GM21423 (cell line): ENCODE data around the gene THSD7B.
"Not testable (repeated sequence)": the region's sequence is repeated elsewhere in the genome, so short reads cannot be mapped to it uniquely, and the experiment has no call there.

Experiments used
- ATAC-seq: cut with Tn5 transposase; IDR thresholded peaks from one replicate; pipeline ENCODE4 v1.9.1; 2021; ENCODE audit warnings: mild to moderate bottlenecking, moderate library complexity; ENCODE audit not compliant: unreplicated experiment

The THSD7B gene

DNA sequence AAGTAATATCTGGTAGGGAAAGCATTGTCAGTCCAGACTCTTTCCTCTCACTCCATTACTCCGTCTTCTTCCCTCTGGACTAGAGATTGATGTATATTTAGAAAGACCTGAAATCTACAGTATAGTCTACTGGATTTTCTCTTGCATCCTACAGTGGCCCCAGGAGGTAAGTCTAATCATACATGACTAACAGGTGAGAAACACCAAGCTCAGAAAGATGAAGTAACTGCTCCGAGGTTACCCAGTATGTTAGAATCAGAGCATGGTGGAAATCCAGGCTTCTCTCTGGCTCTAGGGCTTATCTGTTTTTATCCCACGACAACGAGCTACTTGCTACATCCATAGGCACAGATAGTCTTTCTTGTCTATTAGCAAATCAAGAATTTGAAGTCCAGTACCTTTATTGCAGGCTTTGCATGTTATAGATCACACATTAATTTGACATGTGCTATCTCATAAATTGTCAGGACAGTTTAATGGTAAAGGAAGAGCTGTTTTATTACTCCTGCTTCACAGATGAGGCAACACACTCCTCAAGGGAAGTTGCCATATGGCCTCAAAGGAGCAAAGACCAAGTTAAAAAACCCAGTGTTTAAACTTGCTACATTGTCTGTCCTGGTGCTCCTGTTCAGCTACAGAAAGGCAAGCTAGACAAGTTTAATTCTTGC lies 484.3 kb downstream of the THSD7B start:
- no peak for ATAC-seq

DNA sequence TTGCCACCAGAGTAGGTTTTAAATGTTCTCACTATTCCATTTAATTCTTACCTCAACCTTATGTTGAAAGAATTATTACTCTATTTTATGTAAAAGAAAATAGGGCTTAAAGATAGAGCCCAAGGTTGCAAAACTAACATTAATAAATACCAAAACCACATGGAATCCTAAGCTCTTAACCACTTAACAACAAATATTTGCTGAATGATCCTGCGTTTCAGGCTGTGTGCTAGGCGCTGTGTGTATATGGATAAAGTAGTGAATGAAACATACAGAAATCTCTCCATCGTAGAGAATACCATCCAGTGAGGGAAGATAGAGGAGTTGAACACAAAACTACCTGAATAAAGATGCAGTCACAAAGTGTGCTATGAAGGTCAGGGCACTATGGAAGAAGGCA lies 485.1 kb downstream of the THSD7B start:
- ATAC-seq, result no peak

GRCh38 chr2:137251045-137251444 lies 485.7 kb downstream of the THSD7B start:
- ATAC-seq, result no peak

DNA sequence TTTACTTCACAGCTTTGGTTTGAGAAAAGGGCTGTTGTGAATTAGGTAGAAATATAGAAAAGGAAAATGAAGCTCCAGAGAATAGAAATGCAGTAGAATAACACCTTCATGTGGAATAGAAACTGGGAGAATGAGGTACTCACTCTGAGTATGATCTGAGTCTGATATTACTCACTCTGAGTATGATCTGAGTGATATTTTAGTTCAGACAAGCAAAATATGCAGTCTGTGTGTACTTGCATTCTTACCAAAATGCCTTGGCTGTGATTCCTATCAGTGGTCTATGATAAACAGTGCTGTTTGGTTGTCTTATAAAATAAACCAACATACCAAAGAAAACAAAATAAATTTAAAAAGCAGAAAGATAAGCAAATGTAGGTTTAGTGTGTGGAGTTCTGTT lies 487.6 kb downstream of the THSD7B start:
- no peak for ATAC-seq

DNA sequence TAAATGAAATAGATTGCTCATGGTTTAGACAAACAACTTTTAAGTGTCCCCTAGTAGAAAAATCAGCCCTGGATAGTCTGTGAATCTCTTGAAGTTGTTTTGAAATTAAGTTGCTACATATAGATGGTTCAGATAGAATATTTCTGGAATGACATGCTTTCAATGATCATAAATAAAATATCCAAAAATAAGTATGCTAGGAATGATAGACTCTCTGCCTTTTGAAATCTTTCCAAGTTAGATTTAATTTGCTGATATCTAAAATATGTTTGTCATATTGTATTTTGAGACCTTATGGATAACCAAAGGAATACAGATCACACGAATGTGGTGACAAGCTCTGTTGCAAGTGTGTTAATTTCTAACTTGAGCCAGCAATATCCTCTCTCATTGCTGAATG lies 488.7 kb downstream of the THSD7B start:
- ATAC-seq, result no peak

- no peak for ATAC-seq
Observed at GRCh38 chr2:137255345-137255744, 490.0 kb downstream of the THSD7B start.

DNA sequence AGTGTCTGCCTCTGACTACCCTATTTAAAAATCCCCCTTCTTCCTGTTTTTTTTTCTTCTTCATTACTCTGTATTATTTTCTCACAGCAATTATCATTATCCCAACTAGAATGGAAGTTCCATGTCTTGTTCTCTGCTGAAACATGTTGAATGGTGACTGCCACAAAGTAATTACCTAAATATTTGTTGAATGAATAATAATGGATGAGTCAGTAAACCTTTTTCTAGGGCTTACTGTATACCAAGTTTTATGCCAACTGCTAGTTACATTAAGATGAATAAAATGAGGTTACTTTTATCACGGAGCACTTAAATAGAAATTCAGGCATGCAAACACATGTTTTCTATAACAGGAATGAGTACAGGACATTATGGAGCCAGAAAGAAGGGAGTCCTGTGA lies 490.6 kb downstream of the THSD7B start:
- ATAC-seq, result no peak

- no peak for ATAC-seq
Observed at GRCh38 chr2:137261881-137262585, 496.7 kb downstream of the THSD7B start.

- no peak for ATAC-seq
Observed at GRCh38 chr2:137262594-137262993, 497.2 kb downstream of the THSD7B start.

GRCh38 chr2:137287913-137288639 lies 522.7 kb downstream of the THSD7B start:
- no peak for ATAC-seq

GRCh38 chr2:137291836-137292570 lies 526.7 kb downstream of the THSD7B start:
- ATAC-seq, result no peak

DNA sequence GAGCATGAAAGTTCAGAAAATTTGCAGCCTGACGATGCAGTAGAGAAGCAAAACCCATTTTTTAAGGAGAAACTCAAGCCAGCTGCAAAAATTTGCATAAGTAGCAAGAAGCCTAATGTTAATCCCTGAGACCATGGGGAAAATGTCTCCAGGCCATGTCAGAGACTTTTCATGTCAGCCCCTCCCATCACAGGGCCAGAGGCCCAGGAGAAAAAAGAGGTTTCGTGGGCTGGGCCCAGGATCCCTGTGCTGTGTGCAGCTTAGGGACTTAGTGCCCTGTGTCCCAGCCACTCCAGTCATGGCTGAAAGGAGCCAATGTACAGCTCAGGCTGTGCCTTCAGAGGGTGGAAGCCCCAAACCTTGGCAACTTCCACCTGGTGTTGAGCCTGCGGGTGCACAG lies 533.0 kb downstream of the THSD7B start:
- ATAC-seq, result no peak

- no peak for ATAC-seq
Observed at GRCh38 chr2:137300987-137301386, 535.6 kb downstream of the THSD7B start.

- ATAC-seq, result no peak
Observed at GRCh38 chr2:137302957-137303356, 537.6 kb downstream of the THSD7B start.

- no peak for ATAC-seq
Observed at GRCh38 chr2:137316075-137316474, 550.7 kb downstream of the THSD7B start.

DNA sequence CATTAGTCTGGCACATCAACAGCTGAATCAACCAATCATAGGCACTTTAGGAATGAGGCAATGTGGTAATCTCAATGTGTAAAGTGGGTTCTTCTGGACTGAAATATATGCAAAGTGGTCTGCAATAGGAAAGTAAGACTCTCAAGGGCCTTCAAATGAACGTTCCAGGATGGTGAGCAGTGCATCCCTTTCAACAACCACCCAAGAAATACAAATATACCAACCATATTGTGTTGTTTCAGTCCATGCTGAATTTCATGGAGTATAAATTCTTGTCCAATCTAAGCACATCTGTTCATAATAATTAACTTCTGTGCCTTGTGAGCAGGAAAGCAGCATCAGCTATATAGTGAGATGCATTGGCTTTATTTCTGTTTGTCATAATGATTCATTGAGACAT lies 556.2 kb downstream of the THSD7B start:
- no peak for ATAC-seq

- ATAC-seq, result not testable (repeated sequence)
Observed at GRCh38 chr2:137331562-137331961, 566.2 kb downstream of the THSD7B start.

DNA sequence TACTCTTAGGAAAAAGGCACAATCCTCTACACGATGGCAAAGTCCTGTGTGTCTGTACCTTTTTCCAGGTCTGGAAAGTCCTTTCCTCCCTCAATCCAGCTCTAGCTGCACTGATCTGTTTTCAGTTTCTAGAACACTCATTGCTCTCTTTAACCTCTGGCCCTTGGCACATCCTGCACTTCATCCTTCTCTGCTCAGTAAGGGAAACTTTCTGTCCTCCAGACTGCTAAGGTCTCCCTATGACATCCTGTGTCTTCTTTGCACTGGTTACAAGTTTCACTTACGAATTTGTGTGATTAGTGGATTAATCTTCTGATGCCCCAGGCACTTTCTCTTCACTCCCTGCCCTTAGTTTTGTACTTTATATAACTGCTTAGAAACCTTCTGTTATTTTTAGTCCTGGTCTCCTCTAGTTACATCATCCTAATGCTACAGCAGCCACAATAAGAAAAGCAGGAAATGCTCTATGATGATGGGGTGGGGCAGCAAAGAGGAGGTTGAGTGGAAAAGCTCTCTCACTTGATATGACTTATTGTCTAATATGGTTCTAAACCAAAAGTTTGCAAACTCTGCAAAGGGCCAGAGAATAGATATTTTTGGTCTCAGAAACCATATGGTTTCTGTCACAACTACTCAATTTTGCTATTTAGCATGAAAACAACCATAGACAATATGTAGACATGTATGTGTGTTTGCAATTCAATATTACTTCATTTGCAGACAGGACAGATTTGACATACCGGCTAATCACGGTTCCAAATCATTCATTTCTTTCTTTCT lies 568.2 kb downstream of the THSD7B start:
- ATAC-seq, result no peak

DNA sequence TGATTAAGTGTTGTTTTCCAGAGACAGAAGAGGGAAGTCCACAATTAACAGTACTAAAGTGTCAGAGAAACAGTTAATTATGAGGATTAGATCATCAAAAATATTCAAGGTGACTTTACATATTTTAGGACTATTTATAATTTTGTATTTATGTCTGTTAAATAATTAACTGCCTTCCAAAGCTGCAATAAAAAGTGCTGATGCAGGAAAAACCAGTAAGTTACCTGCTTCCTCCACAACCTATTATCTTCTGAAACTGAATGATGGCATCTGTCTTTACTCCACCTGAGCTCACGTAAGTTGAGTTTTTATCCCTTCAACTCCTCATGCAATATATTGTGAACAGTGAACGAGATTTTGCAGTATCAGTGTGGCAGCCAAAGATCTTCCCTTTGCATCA lies 570.7 kb downstream of the THSD7B start:
- ATAC-seq, result no peak

GRCh38 chr2:137339051-137339450 lies 573.7 kb downstream of the THSD7B start:
- ATAC-seq, result no peak

DNA sequence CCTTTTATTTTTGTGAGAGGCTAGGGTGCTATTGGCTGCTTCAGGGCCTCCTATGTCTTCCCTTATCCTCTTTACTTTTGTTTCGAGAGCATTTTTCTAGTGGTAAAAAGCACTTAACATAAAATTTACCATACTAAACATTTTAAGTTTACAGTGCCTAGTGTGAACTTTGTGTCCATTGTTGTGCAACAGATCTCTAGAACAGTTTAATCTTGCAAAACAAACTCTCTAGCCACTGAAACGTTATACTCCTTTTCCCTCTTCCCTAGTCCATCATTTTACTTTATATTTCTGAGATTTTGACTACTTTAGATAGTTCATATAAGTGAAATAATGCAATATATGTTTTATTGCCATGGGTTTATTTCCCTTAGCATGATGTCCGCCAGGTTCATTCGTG lies 580.6 kb downstream of the THSD7B start:
- ATAC-seq, result no peak
